Measurements from ENCODE around the gene MARCKSL1.
A peak's percentile ranks its signal among the peaks of the same experiment; 100 is the strongest.

MARCKSL1 gene

DNA sequence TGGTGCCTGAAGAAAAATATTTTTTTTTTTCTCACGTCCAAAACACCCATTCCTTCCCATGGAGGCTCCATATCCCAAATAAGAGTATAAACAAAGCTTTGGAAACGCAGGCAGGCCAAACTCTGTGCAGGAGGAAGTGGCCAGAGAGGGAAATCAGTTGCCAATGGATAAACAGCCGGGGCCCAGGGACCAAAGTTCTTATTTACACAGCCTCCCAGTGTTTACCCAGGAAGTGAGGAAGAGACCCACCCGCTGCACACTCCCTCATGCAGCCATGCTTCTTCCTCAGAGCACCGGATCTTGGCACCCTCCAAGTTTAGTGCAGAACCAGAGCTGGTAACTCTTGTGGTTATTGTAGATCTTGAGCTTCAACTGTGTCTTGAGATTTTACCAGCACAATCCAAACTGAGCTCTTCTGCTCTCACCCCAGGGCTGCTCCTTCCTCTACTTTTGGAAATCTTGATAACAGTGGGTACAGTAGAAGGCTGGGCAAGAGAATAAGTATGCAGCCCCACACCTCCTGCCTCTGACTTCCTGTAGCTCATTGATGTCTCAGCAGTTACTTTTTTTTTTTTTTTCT lies 14.2 kb downstream of the MARCKSL1 start:
- no peak overlapping the region for H3K4me3 ChIP-seq (ENCODE audit: low read depth, low read length)
- DNase-seq (ENCODE audit: low read depth), result peak; percentile 71
- TF ChIP-seq, protein P1, sequence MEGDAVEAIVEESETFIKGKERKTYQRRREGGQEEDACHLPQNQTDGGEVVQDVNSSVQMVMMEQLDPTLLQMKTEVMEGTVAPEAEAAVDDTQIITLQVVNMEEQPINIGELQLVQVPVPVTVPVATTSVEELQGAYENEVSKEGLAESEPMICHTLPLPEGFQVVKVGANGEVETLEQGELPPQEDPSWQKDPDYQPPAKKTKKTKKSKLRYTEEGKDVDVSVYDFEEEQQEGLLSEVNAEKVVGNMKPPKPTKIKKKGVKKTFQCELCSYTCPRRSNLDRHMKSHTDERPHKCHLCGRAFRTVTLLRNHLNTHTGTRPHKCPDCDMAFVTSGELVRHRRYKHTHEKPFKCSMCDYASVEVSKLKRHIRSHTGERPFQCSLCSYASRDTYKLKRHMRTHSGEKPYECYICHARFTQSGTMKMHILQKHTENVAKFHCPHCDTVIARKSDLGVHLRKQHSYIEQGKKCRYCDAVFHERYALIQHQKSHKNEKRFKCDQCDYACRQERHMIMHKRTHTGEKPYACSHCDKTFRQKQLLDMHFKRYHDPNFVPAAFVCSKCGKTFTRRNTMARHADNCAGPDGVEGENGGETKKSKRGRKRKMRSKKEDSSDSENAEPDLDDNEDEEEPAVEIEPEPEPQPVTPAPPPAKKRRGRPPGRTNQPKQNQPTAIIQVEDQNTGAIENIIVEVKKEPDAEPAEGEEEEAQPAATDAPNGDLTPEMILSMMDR (IDR thresholded peaks at IDR 0.05; ENCODE audit: control insufficient read depth, extremely low read depth, insufficient read depth), result no peak

DNA sequence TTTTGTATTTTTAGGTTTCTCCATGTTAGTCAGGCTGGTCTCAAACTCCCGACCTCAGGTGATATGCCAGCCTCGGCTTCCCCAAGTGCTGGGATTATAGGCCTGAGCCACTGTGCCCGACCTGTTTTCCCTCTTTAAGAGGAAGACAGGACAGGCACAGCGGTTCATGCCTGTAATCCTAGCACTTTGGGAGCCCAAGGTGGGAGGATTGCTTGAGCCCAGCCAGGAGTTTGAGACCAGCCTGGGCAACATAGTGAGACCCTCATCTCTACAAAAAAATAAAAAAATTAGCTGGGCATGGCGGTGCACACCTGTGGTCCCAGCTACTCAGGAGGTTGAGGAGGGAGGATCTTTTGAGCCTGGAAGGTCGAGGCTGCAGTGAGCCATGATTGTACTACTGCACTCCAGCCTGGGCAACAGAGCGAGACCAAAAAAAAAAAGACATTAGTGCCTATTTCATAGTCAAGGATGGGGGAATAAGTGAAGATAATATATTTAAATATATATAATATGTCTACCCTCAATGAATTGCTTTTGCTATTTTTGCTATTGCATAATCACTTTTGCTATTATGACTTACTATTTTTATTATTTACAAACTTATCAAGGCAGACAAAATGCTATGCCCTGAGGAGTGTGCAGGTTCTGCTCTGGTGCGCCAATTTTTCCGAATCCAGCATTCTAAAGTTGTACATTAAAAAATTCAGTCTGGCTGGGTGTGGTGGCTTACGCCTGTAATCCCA lies 17.7 kb downstream of the MARCKSL1 start:
- TF ChIP-seq, protein P1 (IDR thresholded peaks at IDR 0.05; ENCODE audit: control insufficient read depth, extremely low read depth, insufficient read depth), result no peak

DNA sequence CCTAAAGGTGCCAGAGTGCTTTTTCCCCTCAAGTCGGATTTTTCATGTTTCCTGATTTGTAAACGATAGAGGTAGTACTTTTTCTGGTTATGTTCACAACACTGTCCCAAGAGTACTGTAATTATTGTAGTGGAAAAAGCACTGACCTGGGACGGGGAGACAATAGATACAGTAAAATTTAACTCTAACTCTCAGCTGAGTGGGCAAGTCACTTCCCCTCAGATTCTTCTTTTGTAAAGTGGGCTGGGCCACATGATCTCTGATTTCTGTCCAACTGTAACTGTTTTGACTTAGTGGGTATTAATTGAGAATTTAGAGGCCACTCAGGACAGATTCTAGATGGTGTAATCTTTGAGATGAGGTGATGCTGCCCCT lies 19.1 kb downstream of the MARCKSL1 start:
- no peak overlapping the region for H3K4me3 ChIP-seq (ENCODE audit: low read depth, low read length)

More for the DNA sequence above, 17.7 kb downstream of the MARCKSL1 start:
- no peak for DNase-seq (ENCODE audit: low read depth)
- no peak overlapping the region for H3K4me3 ChIP-seq (ENCODE audit: low read depth, low read length)

DNA sequence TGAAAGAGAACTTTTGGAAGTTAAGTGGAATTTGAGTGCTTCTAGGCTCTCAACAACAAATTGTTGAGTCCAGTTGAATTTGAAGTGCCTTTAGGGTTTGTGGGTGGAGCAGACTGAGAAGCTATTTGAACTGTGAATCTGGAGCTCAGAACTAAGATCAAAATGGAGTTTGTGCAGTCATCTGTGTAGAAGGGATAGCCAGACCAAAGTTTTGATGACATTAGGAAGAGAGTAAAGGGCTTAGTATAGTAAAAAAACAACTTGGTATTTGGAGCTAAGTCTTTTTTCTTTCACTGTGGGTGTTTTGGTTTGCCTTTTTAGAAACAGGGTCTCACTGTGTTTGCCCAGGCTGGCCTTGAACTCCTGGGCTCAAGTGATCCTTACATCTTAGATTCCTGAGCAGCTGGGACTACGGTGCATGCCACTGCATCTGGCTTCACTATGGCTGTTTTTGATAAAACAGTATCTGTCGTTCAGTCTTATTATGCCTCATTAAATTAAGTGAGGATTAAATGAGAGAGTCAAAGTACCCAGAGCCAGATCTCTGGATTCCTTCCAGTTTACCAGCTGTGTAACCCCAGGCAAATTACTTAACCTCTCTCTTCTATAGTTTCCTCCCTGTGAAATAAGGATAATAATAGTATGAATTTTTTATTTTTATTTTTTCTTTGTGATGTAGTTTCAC lies 24.2 kb downstream of the MARCKSL1 start:
- TF ChIP-seq, protein P1 (IDR thresholded peaks at IDR 0.05; ENCODE audit: control insufficient read depth, extremely low read depth, insufficient read depth), result no peak
- no peak overlapping the region for H3K4me3 ChIP-seq (ENCODE audit: low read depth, low read length)
- no peak for DNase-seq (ENCODE audit: low read depth)

More for the DNA sequence above, 19.1 kb downstream of the MARCKSL1 start:
- TF ChIP-seq, protein P1 (IDR thresholded peaks at IDR 0.05; ENCODE audit: control insufficient read depth, extremely low read depth, insufficient read depth), result no peak
- DNase-seq (ENCODE audit: low read depth), result no peak

DNA sequence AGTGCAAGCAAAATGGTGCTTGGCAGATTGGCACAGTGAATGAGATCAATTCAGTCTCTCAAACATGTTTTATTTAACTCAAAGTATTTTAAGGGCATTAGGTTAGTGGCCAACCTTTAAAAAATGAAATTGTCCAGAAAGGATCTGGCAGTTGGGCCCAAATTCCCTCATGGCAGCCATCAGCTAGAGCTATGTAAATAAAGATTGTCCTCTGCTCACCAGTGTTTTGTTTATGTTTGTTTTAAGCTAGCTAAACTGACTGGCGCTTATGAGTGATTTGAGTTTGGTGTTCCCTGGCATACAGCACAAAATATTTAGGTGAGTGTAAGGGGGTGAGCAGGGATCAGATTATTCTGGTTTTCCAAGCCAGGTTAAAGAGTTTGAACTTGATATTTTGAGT lies 26.1 kb downstream of the MARCKSL1 start:
- H3K4me3 ChIP-seq (ENCODE audit: low read depth, low read length), result no peak overlapping the region
- TF ChIP-seq, protein P1 (IDR thresholded peaks at IDR 0.05; ENCODE audit: control insufficient read depth, extremely low read depth, insufficient read depth), result no peak
- DNase-seq (ENCODE audit: low read depth), result no peak

DNA sequence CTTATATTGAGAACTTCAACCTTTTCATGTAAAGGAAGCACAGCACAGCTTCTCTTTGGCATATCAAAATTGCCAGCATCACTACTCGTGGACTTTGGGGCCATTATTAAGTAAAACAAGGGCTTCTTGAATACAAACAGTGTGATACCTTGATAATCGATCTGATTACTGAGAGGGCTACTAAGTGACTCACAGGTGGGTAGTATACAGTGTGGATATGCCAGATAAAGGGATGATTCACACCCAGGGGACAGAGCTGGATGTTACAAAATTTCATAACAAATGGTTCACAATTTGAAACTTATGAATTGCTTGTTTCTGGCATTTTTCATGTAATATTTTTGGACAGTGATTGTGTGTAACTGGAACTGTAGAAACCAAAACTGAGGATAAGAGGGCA lies 28.7 kb downstream of the MARCKSL1 start:
- no peak for DNase-seq (ENCODE audit: low read depth)
- TF ChIP-seq, protein P1 (IDR thresholded peaks at IDR 0.05; ENCODE audit: control insufficient read depth, extremely low read depth, insufficient read depth), result no peak
- H3K4me3 ChIP-seq (ENCODE audit: low read depth, low read length), result no peak overlapping the region
